Upper lobe of right lung (tissue), 1 donor: ENCODE data around the gene JARID2. TPM values are rescaled to one million over a fixed set of nuclear protein-coding genes. Genes with fewer than 3 reads are reported as not detected.

Experiments
- ATAC-seq: fragments of 200-7000 bp; cut with Tn5 transposase; one replicate; pipeline ENCODE4 v1.9.1; 2020; ENCODE audit warnings: mild to moderate bottlenecking, moderate library complexity
- DNase-seq: peaks from one replicate; pipeline ENCODE4 v3.0.0-alpha.2; 2020
- H3K27ac ChIP-seq: fragments of 200-600 bp; one replicate; pipeline ENCODE4 v1.8.0; 2022
- H3K27me3 ChIP-seq: fragments of 200-600 bp; one replicate; pipeline ENCODE4 v1.8.0; 2022; ENCODE audit warnings: mild to moderate bottlenecking
- H3K36me3 ChIP-seq: fragments of 200-600 bp; one replicate; pipeline ENCODE4 v1.8.0; 2022
- H3K4me1 ChIP-seq: fragments of 200-600 bp; one replicate; pipeline ENCODE4 v1.8.0; 2022
- H3K4me3 ChIP-seq: fragments of 200-600 bp; one replicate; pipeline ENCODE4 v1.8.0; 2022; ENCODE audit warnings: mild to moderate bottlenecking
- H3K9me3 ChIP-seq: fragments of 200-600 bp; one replicate; pipeline ENCODE4 v1.8.0; 2022
- intact Hi-C: fragments of 100-400 bp; cut with DNase I; formaldehyde crosslinking; loops from one replicate; pipeline ENCODE4 v1.11.0; 2022
- total RNA-seq: library from RNA; stranded (reverse); fragmentation: NEBNext Ultra II Directional; extraction: Animal tissue kit (Norgen Biotek cat#: 25700); gene quantifications from one replicate; pipeline ENCODE4 v1.2.1, GENCODE V29; 2021
- TF ChIP-seq, protein P1 (sequence below): fragments of 200-600 bp; IDR thresholded peaks from one replicate; pipeline ENCODE4 v1.8.0; 2022; ENCODE audit warnings: antibody characterized with exemption
- donor health status: DM: no; HTN: yes; CAD: no; lungs with severe emphysema.

Gene JARID2
- total RNA-seq, 1 donor from 2014 or later = 15.1 TPM

- DNase-seq (no peak), ATAC-seq (no peak)
- peaks cover 14% of the 10 kb centered on the region for H3K36me3 ChIP-seq
- H3K4me3 ChIP-seq = no peak overlapping the region
- peaks cover 24% of the 10 kb centered on the region for H3K4me1 ChIP-seq
- H3K27ac ChIP-seq = no peak overlapping the region
- no peaks in the 10 kb centered on the region for H3K27me3 ChIP-seq
- TF ChIP-seq, protein P1, sequence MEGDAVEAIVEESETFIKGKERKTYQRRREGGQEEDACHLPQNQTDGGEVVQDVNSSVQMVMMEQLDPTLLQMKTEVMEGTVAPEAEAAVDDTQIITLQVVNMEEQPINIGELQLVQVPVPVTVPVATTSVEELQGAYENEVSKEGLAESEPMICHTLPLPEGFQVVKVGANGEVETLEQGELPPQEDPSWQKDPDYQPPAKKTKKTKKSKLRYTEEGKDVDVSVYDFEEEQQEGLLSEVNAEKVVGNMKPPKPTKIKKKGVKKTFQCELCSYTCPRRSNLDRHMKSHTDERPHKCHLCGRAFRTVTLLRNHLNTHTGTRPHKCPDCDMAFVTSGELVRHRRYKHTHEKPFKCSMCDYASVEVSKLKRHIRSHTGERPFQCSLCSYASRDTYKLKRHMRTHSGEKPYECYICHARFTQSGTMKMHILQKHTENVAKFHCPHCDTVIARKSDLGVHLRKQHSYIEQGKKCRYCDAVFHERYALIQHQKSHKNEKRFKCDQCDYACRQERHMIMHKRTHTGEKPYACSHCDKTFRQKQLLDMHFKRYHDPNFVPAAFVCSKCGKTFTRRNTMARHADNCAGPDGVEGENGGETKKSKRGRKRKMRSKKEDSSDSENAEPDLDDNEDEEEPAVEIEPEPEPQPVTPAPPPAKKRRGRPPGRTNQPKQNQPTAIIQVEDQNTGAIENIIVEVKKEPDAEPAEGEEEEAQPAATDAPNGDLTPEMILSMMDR = no peak
- H3K9me3 ChIP-seq = no peaks in the 10 kb centered on the region
- intact Hi-C loops = no loop called here
Measured at GRCh38 chr6:15474196-15474595, 228.3 kb downstream of the JARID2 start.

- Histone ChIP-seq H3K36me3 (peaks cover 5% of the 10 kb centered on the region), H3K4me1 (peaks cover 32% of the 10 kb centered on the region), H3K9me3 (no peaks in the 10 kb centered on the region), H3K27ac (no peak overlapping the region), H3K27me3 (no peaks in the 10 kb centered on the region), H3K4me3 (no peak overlapping the region)
- no peak for ATAC-seq
- no peak for DNase-seq
- TF ChIP-seq, protein P1 = no peak
- intact Hi-C loops = no loop called here
Measured at GRCh38 chr6:15475261-15475660, 229.4 kb downstream of the JARID2 start.

DNA sequence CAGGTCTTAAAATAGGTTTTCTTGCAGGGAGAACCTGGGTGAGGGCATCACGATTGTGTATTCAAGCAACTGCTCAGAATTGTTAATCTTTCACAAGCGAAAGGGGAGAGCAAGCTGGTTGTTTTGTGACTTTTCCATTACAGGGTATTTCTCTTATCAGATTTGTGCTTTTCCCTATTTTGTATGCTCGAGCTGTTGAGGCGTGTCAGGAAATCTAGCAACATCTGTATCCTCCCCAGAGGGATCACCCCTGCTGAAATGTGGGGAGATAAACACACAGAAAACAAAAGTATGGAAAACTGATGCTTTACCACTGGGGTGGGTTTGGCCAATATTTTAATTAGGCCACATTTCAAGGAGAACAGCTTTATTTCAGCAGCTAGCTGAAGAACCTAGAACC, 230.0 kb downstream of the JARID2 start:
- Histone ChIP-seq H3K4me1 (peaks cover 38% of the 10 kb centered on the region), H3K36me3 (no peaks in the 10 kb centered on the region), H3K27me3 (no peaks in the 10 kb centered on the region), H3K9me3 (no peaks in the 10 kb centered on the region), H3K27ac (no peak overlapping the region), H3K4me3 (no peak overlapping the region)
- TF ChIP-seq, protein P1 = no peak
- intact Hi-C loops = no loop called here
- ATAC-seq (no peak), DNase-seq (no peak)

DNA sequence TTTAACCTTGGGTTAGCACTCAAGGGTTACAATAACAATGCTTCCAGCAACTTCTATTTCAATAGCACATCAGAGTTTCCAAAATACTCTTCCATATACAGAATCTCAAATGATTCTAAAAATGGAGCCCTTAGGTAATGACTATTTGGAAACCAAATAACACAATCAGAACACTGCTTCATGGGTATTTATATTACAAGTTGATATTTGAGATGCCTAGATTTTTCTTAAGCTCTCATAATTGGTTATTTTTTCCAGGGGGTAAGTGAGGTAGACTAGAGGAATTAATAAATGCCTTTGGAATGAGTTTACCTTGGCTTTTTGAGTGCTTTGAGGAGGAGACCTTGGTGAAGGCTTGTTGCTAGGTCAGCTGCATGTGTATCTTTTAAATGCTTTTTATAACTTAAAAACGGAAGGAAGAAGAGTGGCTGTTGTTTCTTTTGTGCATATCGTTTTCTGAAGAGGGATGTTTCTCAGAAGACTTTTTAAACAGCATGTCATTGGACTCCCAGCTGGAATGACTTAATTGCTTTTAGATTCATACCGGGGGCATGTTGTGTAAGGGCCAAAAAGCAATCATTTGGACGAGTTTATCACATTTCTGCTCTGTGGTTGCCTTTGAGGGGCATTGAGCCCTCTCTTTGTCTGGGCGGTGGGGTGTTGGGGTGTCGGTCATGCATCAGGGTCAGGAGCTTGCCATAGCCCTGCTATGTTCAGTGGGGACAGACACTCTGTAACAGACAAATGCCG, 230.9 kb downstream of the JARID2 start:
- DNase-seq = no peak
- no peaks in the 10 kb centered on the region for H3K27me3 ChIP-seq
- H3K4me3 ChIP-seq = no peak overlapping the region
- H3K36me3 ChIP-seq = no peaks in the 10 kb centered on the region
- TF ChIP-seq, protein P1 = no peak
- H3K4me1 ChIP-seq = peaks cover 45% of the 10 kb centered on the region
- intact Hi-C loops = no loop called here
- ATAC-seq = no peak
- H3K27ac ChIP-seq = no peak overlapping the region
- no peaks in the 10 kb centered on the region for H3K9me3 ChIP-seq

DNA sequence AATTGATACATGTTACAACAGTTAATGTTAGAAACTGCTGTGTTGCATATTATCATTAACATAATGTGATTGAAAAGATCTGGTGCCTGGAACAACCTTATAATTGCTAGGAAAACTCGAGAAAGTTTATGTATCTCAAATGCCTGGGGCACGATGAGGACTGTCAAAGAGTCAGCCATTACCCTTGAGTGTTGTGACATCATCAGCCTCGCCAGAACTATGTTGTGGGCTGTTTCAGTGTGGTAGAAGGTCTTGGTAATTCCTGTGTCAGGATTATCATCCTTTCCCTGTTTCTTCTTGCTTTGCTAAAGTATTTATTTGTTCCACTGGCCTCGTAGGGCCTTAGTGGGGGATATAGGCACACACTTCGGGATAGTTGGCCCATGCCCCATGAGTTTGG, 231.9 kb downstream of the JARID2 start:
- no peak for ATAC-seq
- Histone ChIP-seq H3K36me3 (no peaks in the 10 kb centered on the region), H3K4me1 (peaks cover 45% of the 10 kb centered on the region), H3K27me3 (no peaks in the 10 kb centered on the region), H3K9me3 (no peaks in the 10 kb centered on the region), H3K27ac (no peak overlapping the region), H3K4me3 (no peak overlapping the region)
- intact Hi-C loops = no loop called here
- DNase-seq = no peak
- TF ChIP-seq, protein P1 = no peak
